Lung (tissue), 16 donors: ENCODE measurements around the gene ACTL9. TPM values are rescaled to one million over a fixed set of nuclear protein-coding genes. Genes with fewer than 3 reads are reported as not detected.
A peak's percentile ranks its signal among the peaks of the same experiment; 100 is the strongest.
"Not testable (repeated sequence)": the region's sequence is repeated elsewhere in the genome, so short reads cannot be mapped to it uniquely, and the experiment has no call there.

ENCODE experiments used
- ATAC-seq: fragments of 200-7000 bp; cut with Tn5 transposase; one replicate; pipeline ENCODE4 v1.9.1; 2020; ENCODE audit warnings: moderate number of reproducible peaks; ENCODE audit not compliant: insufficient read depth, low FRiP score
- DNase-seq, 3 donors: peaks; one replicate each; pipeline ENCODE4 v3.0.0-alpha.2; 2013 to 2017
- H3K27ac ChIP-seq, 2 donors: one replicate each; pipeline ENCODE4 v1.5.1; 2013; ENCODE audit warnings: mild to moderate bottlenecking in 2 of 2, moderate library complexity in 2 of 2, control low read depth in 1 of 2, inconsistent platforms in 1 of 2, low read depth in 1 of 2, low read length in 1 of 2
- H3K27me3 ChIP-seq, 3 donors: one replicate each; pipeline ENCODE4 v1.5.1; 2013; ENCODE audit warnings: low read length in 2 of 3; ENCODE audit not compliant: control insufficient read depth in 3 of 3, insufficient read depth in 3 of 3
- H3K36me3 ChIP-seq, 4 donors: one replicate each; pipeline ENCODE4 v1.5.1; 2013; ENCODE audit warnings: low read length in 4 of 4, mild to moderate bottlenecking in 1 of 4, moderate library complexity in 1 of 4; ENCODE audit not compliant: control insufficient read depth in 4 of 4, insufficient read depth in 4 of 4
- H3K4me1 ChIP-seq, 5 donors: one replicate each; pipeline ENCODE4 v1.5.1; 2013; ENCODE audit warnings: low read length in 5 of 5, mild to moderate bottlenecking in 2 of 5, moderate library complexity in 1 of 5; ENCODE audit not compliant: control insufficient read depth in 5 of 5, insufficient read depth in 5 of 5
- H3K4me3 ChIP-seq: one replicate; pipeline ENCODE4 v1.5.1; 2013; ENCODE audit warnings: mild to moderate bottlenecking, control low read depth, moderate library complexity
- H3K9ac ChIP-seq, 2 donors: one replicate each; pipeline ENCODE4 v1.5.1; 2013; ENCODE audit warnings: low read length in 2 of 2, control low read depth in 1 of 2; ENCODE audit not compliant: insufficient read depth in 1 of 2
- H3K9me3 ChIP-seq, 4 donors: one replicate each; pipeline ENCODE4 v1.5.1; 2013; ENCODE audit warnings: low read length in 3 of 4, mild to moderate bottlenecking in 1 of 4, moderate library complexity in 1 of 4; ENCODE audit not compliant: control insufficient read depth in 4 of 4, insufficient read depth in 3 of 4
- CTCF ChIP-seq: IDR thresholded peaks from 2 replicates; pipeline ENCODE4 v1.5.1; 2012; ENCODE audit warnings: mild to moderate bottlenecking; ENCODE audit errors: control extremely low read depth, extremely low read depth
- WGBS, 2 donors: extraction: QIAGEN DNeasy Blood & Tissue Kit; methylation state at CpG; one replicate each; pipeline ENCODE4 v1.1.7; 2013; 5-methylcytosine and 5-hydroxymethylcytosine counted together
- long read RNA-seq, 5 donors: transcript quantifications; one replicate each; lab custom pipeline, GENCODE V29; 2026
- polyA plus RNA-seq, 2 donors: library from polyadenylated mRNA; stranded (reverse); fragments of 200-250 nt; gene quantifications; one replicate each; pipeline ENCODE4 v1.2.1, GENCODE V29; 2013
- total RNA-seq, 2 donors: library from RNA; depleted of rRNA in 1 of 2; stranded (reverse); fragments of >200 nt in 1 of 2; gene quantifications; one replicate each; pipeline ENCODE4 v1.2.1, GENCODE V29; 2014 to 2021
- donor health status: control.
- donor health status: control.
- donor health status: Bipolar disorder and iron deficiency.
- donor health status: healthy.
- donor health status: DM: yes; HTN: yes; CAD: no.

ACTL9 gene
- not detected for total RNA-seq
- not detected for polyA plus RNA-seq
- long read RNA-seq, donor 1: 0 reads
- long read RNA-seq, donor 2: 0 reads
- long read RNA-seq, donor 3: 0 reads
- long read RNA-seq, donor 4: 0 reads
- long read RNA-seq, donor 5: 0 reads

- DNase-seq (no peak), ATAC-seq (no peak)
- H3K27me3 ChIP-seq: peaks cover 2 to 4% (median 4%) of the 10 kb centered on the region in 3 donors
- H3K36me3 ChIP-seq: no peaks in the 10 kb centered on the region
- peaks cover 0 to 7% (median 0%) of the 10 kb centered on the region in 4 donors for H3K9me3 ChIP-seq
- TF ChIP-seq CTCF: no peak
- no peak within 1 kb of the TSS for H3K27ac ChIP-seq
- WGBS, 2 donors: 58 to 69% methylated on average over 23 of the region's 23 CpGs
- no peaks in the 10 kb centered on the region for H3K4me1 ChIP-seq
- H3K4me3 ChIP-seq: no peak within 1 kb of the TSS
- no peak within 1 kb of the TSS for H3K9ac ChIP-seq
Observed at GRCh38 chr19:8698433-8699063, at the start of gene ACTL9. Gene ACTL9 (minus strand): TSS chr19:8698795. CDS start chr19:8698701, 94 bp downstream.

- not testable (repeated sequence) for H3K36me3 ChIP-seq, H3K27me3 ChIP-seq, DNase-seq, H3K9me3 ChIP-seq, H3K4me1 ChIP-seq, H3K27ac ChIP-seq, H3K4me3 ChIP-seq, ATAC-seq, H3K9ac ChIP-seq
- WGBS, 2 donors: 90 to 95% methylated on average over 13 to 47 of the region's 55 CpGs
Observed at GRCh38 chr19:8739291-8740065, 40.9 kb upstream of the ACTL9 start.

GRCh38 chr19:8738377-8738776 is 39.8 kb upstream of the ACTL9 start:
- Histone ChIP-seq H3K4me3 (no peak overlapping the region), H3K27me3 (no peaks in the 10 kb centered on the region), H3K36me3 (no peaks in the 10 kb centered on the region), H3K9ac (no peak overlapping the region), H3K9me3 (no peaks in the 10 kb centered on the region), H3K27ac (no peak overlapping the region), H3K4me1 (no peaks in the 10 kb centered on the region)
- DNase-seq (no peak), ATAC-seq (no peak)
- TF ChIP-seq CTCF: no peak
- WGBS, 2 donors: 85 to 88% methylated on average over 8 of the region's 8 CpGs

GRCh38 chr19:8731428-8732169 is 33.0 kb upstream of the ACTL9 start:
- ATAC-seq: no peak
- H3K36me3 ChIP-seq: no peaks in the 10 kb centered on the region
- WGBS, 2 donors: 60 to 68% methylated on average over 19 of the region's 19 CpGs
- no peak overlapping the region for H3K9ac ChIP-seq
- H3K27me3 ChIP-seq: no peaks in the 10 kb centered on the region
- no peak overlapping the region for H3K27ac ChIP-seq
- DNase-seq: peak in 1 of 3 donors; percentile 0
- no peaks in the 10 kb centered on the region for H3K4me1 ChIP-seq
- no peak overlapping the region for H3K4me3 ChIP-seq
- peaks cover 0 to 12% (median 2%) of the 10 kb centered on the region in 4 donors for H3K9me3 ChIP-seq
- TF ChIP-seq CTCF: no peak
